Neural progenitor cell (in vitro differentiated cells): ENCODE results near the gene RSU1.

ENCODE experiments used
- CTCF ChIP-seq: fragments of 200-600 bp; sonication (generic); IDR thresholded peaks from 2 replicates; pipeline ENCODE4 v1.5.1; 2017; ENCODE audit warnings: antibody characterized with exemption, mild to moderate bottlenecking
- EZH2phosphoT487 ChIP-seq: fragments of 200-600 bp; sonication (generic); IDR thresholded peaks from 2 replicates; pipeline ENCODE4 v1.6.1; 2017; ENCODE audit warnings: antibody characterized with exemption

- TF ChIP-seq CTCF (no peak), EZH2phosphoT487 (no peak)
Observed at GRCh38 chr10:16804123-16804522, 13.1 kb downstream of the RSU1 start.
